ENCODE results near the gene MIGA2.
A peak's percentile ranks its signal among the peaks of the same experiment; 100 is the strongest.

Gene MIGA2

GRCh38 chr9:129100383-129101169, 64.2 kb downstream of the MIGA2 start:
- Histone ChIP-seq H3K4me1 (ENCODE audit: insufficient read depth, low read length, severe bottlenecking) (peaks cover 9% of the 10 kb centered on the region), H3F3A (ENCODE audit: insufficient read depth, low read length) (no peaks in the 10 kb centered on the region), H4K20me1 (ENCODE audit: insufficient read depth, low read length) (no peaks in the 10 kb centered on the region), H3K4me3 (ENCODE audit: low read depth, low read length, poor library complexity, severe bottlenecking) (no peak overlapping the region), H2AFZ (ENCODE audit: low read length) (no peak overlapping the region), H3K27ac (ENCODE audit: low read depth, low read length, poor library complexity, severe bottlenecking) (no peak overlapping the region), H3K79me2 (ENCODE audit: insufficient read depth, low read length) (no peaks in the 10 kb centered on the region), H3K9ac (ENCODE audit: low read length) (no peak overlapping the region), H3K9me3 (ENCODE audit: low read length) (no peaks in the 10 kb centered on the region), H3K4me2 (ENCODE audit: low read length) (no peak overlapping the region; the same call in 1 of the 2 replicates), H3K9me2 (ENCODE audit: low read depth, low read length) (no peaks in the 10 kb centered on the region), H3K27me3 (ENCODE audit: insufficient read depth, low read length) (0 out of 2 replicates have a peak, but pooled peaks cover 5% of the 10 kb centered on the region), H3K36me3 (ENCODE audit: insufficient read depth, low read length) (no peaks in the 10 kb centered on the region)
- TF ChIP-seq CTCF (IDR thresholded peaks at IDR 0.05; ENCODE audit: low read length) = peak; percentile 45; the same call in 1 of the 2 replicates
- TF ChIP-seq EZH2 (IDR thresholded peaks at IDR 0.05; ENCODE audit: borderline replicate concordance, low read length) = no peak

- Histone ChIP-seq H3K79me2 (ENCODE audit: insufficient read depth, low read length) (no peaks in the 10 kb centered on the region), H3K4me2 (ENCODE audit: low read length) (no peak overlapping the region), H3K9me3 (ENCODE audit: low read length) (no peaks in the 10 kb centered on the region), H3K9me2 (ENCODE audit: low read depth, low read length) (no peaks in the 10 kb centered on the region), H3K27ac (ENCODE audit: low read depth, low read length, poor library complexity, severe bottlenecking) (no peak overlapping the region), H2AFZ (ENCODE audit: low read length) (no peak overlapping the region), H4K20me1 (ENCODE audit: insufficient read depth, low read length) (no peaks in the 10 kb centered on the region), H3K27me3 (ENCODE audit: insufficient read depth, low read length) (0 out of 2 replicates have a peak, but pooled peaks cover 5% of the 10 kb centered on the region), H3K36me3 (ENCODE audit: insufficient read depth, low read length) (no peaks in the 10 kb centered on the region), H3K4me1 (ENCODE audit: insufficient read depth, low read length, severe bottlenecking) (peaks cover 9% of the 10 kb centered on the region), H3K9ac (ENCODE audit: low read length) (no peak overlapping the region), H3F3A (ENCODE audit: insufficient read depth, low read length) (no peaks in the 10 kb centered on the region), H3K4me3 (ENCODE audit: low read depth, low read length, poor library complexity, severe bottlenecking) (no peak overlapping the region)
- TF ChIP-seq CTCF (IDR thresholded peaks at IDR 0.05; ENCODE audit: low read length) (no peak), EZH2 (IDR thresholded peaks at IDR 0.05; ENCODE audit: borderline replicate concordance, low read length) (no peak)
These were observed 64.9 kb downstream of the MIGA2 start for GRCh38 chr9:129101279-129101678.

- H3F3A ChIP-seq (ENCODE audit: insufficient read depth, low read length) = no peaks in the 10 kb centered on the region
- no peak overlapping the region for H3K27ac ChIP-seq (ENCODE audit: low read depth, low read length, poor library complexity, severe bottlenecking)
- no peak overlapping the region for H3K4me2 ChIP-seq (ENCODE audit: low read length)
- H3K36me3 ChIP-seq (ENCODE audit: insufficient read depth, low read length) = no peaks in the 10 kb centered on the region
- H4K20me1 ChIP-seq (ENCODE audit: insufficient read depth, low read length) = no peaks in the 10 kb centered on the region
- H2AFZ ChIP-seq (ENCODE audit: low read length) = no peak overlapping the region
- peaks cover 9% of the 10 kb centered on the region for H3K4me1 ChIP-seq (ENCODE audit: insufficient read depth, low read length, severe bottlenecking)
- H3K27me3 ChIP-seq (ENCODE audit: insufficient read depth, low read length) = 0 out of 2 replicates have a peak, but pooled peaks cover 5% of the 10 kb centered on the region
- H3K4me3 ChIP-seq (ENCODE audit: low read depth, low read length, poor library complexity, severe bottlenecking) = no peak overlapping the region
- no peaks in the 10 kb centered on the region for H3K9me2 ChIP-seq (ENCODE audit: low read depth, low read length)
- no peaks in the 10 kb centered on the region for H3K79me2 ChIP-seq (ENCODE audit: insufficient read depth, low read length)
- no peak for TF ChIP-seq EZH2 (IDR thresholded peaks at IDR 0.05; ENCODE audit: borderline replicate concordance, low read length)
- TF ChIP-seq CTCF (IDR thresholded peaks at IDR 0.05; ENCODE audit: low read length) = no peak
- H3K9me3 ChIP-seq (ENCODE audit: low read length) = no peaks in the 10 kb centered on the region
- H3K9ac ChIP-seq (ENCODE audit: low read length) = no peak overlapping the region
These were observed 65.7 kb downstream of the MIGA2 start for GRCh38 chr9:129102095-129102525.
